HG02623 (cell line): ENCODE results near the gene F3.

Source experiments
- ATAC-seq: cut with Tn5 transposase; IDR thresholded peaks from one replicate; pipeline ENCODE4 v1.9.1; 2021; ENCODE audit warnings: moderate library complexity; ENCODE audit not compliant: unreplicated experiment

The F3 gene

GRCh38 chr1:94528826-94529225 lies 12.7 kb downstream of the F3 start:
- no peak for ATAC-seq

DNA sequence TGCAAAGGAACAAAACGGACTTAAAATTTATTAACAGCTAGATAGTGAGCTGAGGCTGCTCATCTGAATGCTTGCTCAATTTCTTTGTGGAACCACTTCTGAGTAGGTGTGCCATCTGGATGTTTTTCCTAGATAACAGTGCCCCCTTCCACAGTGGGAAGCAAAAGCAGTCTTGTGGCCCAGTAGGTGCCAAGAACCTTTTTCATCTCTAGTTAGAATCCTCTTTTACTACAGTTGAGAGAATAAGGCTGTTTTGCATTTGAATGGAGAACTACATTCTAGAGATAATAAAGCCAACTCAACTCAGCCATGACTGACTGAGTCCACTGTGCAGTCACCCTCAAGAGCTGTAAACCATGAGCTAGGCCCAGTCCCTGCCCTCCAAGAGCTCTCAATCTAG lies 13.3 kb downstream of the F3 start:
- ATAC-seq = no peak

DNA sequence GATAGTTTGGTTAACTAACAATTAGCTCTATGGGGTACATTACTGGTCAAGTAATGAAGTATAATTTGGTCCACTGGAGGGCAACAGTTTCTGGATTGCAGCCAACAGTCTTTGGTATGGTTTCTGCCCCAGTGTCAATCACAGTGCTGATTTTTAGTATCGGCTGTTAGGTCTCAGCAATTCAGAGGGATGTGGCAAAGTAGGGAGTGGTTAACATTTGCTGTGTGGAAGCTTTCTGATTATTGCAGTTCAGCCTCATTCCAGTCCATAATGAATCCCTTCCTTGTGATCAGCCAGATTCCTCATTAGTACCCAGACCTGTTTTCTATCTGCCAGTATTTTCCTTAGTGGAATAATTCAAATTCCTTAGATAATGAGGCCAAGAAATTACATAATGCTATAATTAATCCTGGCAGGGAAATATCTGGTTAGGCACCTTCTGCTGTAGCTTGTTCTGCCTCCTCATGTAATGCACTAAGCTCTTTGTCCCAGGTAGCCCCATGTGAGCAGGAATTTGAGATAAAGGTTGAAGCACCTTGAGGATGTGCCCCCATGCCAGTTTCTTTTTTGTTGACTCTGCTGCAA lies 14.0 kb downstream of the F3 start:
- no peak for ATAC-seq

- ATAC-seq = no peak
Measured at GRCh38 chr1:94526152-94526980, 15.2 kb downstream of the F3 start.

DNA sequence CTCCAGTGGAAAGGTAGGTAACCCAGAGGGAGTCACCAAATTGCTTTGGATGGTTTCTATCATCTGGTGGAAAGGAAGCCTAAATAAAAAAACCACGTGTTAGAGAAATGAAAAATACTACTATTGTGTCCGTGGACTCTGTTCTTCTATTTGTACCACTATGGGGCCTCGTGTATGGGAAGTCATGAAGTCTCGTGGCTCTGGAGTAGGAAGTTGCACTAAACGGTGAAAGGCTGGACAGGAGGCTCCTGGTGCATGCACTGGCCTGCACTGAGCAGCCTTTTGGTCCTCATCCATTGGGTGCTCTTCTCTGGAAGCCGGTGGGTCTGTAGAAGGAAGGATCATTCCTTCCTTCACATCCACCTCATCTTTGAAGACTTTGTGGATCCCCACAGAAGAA lies 17.0 kb downstream of the F3 start:
- ATAC-seq = no peak

GRCh38 chr1:94522304-94522703 lies 19.3 kb downstream of the F3 start:
- no peak for ATAC-seq

DNA sequence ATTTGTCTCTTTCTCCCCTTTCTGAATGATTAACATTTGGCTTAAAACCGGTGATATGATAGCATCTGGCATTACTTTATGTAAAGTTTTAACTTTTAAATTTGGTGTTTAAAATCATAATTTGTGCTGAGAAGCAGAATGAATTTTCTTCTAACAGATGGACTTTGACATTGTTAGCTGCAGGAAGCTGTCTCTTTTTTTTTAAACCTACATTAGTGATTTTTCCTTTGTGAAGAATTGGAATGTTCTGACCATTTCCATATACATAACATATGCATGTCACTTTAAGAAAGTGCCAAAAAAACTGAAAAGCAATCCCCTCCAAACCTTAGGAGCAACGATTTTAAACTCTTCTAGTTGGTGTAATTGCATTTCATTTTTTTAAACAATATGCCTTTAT lies 22.2 kb downstream of the F3 start:
- ATAC-seq = no peak

- no peak for ATAC-seq
Measured at GRCh38 chr1:94515296-94515947, 26.1 kb downstream of the F3 start.

- ATAC-seq = no peak
Measured at GRCh38 chr1:94514095-94514727, 27.3 kb downstream of the F3 start.

- no peak for ATAC-seq
Measured at GRCh38 chr1:94512816-94513215, 28.7 kb downstream of the F3 start.

DNA sequence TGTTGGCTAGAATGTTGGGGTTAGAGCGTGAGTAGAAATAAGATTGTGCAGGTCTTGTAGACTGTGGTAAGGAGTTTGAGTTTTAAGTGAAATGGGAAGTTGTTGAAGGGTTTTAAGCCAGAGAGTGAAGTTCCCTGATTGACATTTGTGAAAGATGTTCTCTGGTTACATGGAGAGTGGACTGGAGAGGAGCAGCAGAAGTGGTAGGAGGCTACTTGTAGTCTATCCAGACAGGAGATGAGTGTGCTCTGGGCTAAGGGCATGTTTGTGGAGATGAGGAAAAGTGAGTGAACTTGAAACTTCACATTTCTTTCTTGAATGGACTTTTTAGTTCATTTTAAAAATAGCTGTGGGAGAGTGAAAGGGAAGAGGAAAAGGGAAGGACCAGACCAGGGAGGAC lies 37.0 kb downstream of the F3 start:
- ATAC-seq = no peak

- no peak for ATAC-seq
Measured at GRCh38 chr1:94503153-94503552, 38.4 kb downstream of the F3 start.

DNA sequence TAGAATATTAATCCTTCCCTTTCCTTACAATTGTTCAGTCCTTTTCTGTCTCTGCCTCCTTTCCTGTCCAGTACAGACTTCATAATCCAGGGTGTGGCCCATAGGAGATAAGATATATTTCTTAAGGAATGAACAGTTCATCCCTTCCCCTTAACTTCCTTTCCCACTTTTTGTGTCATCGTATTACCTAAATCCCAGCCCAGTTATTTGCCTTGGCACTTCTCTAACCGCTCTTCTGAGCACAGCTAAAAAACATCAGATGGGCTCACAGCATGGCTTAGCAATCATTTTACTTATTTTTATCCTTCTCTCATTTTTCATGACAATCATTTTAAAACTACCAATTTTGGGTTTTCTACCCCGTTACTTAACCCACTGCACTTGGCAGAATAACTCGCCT lies 39.6 kb downstream of the F3 start:
- ATAC-seq = no peak

DNA sequence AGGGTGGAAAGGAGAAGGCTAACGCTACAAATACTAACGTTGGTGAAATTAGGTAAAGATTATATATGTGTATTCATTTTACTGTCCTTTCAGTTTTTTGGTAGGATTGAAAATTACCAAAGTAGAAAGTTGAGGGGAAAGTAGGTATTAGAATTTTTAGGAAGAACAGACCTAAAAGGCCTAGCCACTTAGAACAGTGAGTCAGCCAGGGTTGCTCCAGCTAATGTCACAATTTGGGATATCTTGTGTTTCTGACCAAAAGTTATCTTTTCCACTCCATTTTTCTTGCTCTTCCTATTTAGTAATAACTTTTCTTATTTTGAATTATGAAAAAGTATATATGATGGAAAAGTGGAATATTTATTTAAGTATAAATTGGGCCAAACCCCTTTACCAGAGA lies 40.1 kb downstream of the F3 start:
- no peak for ATAC-seq

GRCh38 chr1:94496076-94496755 lies 45.3 kb downstream of the F3 start:
- no peak for ATAC-seq

- no peak for ATAC-seq
Measured at GRCh38 chr1:94490556-94490955, 51.0 kb downstream of the F3 start.

GRCh38 chr1:94486990-94487389 lies 54.6 kb downstream of the F3 start:
- ATAC-seq = no peak

DNA sequence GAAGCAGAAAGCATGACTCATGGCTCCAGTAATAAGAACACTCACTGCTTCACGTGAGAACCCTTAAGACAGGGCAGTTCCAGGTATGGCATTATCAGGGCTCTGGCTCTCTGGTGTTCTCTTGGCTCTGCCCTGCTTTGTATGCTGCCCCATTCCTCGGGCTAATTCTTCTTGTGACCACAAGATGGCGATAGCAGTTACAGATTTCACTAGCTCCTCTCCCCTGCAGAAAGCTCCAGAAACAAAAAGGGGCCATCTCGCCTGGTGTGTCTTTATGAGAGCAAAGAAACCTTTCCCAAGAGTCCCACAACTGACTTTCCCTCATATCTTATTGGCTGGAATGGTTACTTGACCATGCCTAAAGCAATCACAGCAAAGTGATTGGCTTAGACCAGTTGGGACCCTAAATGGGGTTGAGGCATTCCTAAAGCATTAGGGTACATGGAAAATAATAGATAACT lies 60.1 kb downstream of the F3 start:
- ATAC-seq = peak; percentile 89

DNA sequence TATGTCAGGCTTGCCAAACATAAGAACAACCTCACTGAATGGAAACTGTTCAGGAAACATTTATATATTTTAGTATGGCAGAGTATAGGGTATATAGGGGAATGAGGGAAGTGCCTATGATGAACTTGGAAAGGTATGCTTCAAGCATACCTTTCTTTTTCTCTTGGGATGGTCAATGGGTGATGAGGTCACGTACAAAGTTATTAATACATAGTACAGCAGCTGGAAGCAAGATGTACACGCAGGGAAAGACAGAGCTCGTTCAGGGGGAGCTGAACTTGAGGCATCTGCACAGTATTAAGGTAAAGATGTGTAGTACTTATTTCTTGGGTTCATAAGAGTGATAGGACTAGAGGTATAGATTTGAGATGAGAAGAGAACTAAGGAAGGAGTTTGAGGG lies 61.9 kb downstream of the F3 start:
- no peak for ATAC-seq
